Mesendoderm (in vitro differentiated cells): ENCODE data around the gene AFF1.
A peak's percentile ranks its signal among the peaks of the same experiment; 100 is the strongest.

Experiments used
- DNase-seq: peaks from one replicate; pipeline ENCODE4 v3.0.0; 2013
- H2AK5ac ChIP-seq: 2 replicates; pipeline ENCODE4 v1.6.1; 2013; ENCODE audit warnings: low read length, inconsistent platforms
- H2BK120ac ChIP-seq: 2 replicates; pipeline ENCODE4 v1.6.1; 2013; ENCODE audit warnings: low read depth, mild to moderate bottlenecking, low read length, moderate library complexity, mixed read lengths
- H2BK15ac ChIP-seq: replicated peaks from 2 replicates; pipeline ENCODE4 v1.6.1; 2013; ENCODE audit warnings: low read depth, mild to moderate bottlenecking, moderate library complexity
- H2BK5ac ChIP-seq: 2 replicates; pipeline ENCODE4 v1.6.1; 2013; ENCODE audit warnings: low read length, inconsistent platforms
- H3K18ac ChIP-seq: 2 replicates; pipeline ENCODE4 v1.6.1; 2013; ENCODE audit warnings: mild to moderate bottlenecking, low read length, mixed read lengths
- H3K23ac ChIP-seq: one replicate; pipeline ENCODE4 v1.6.1; 2013; ENCODE audit warnings: low read length
- H3K27ac ChIP-seq: 2 replicates; pipeline ENCODE4 v1.5.1; 2013; ENCODE audit warnings: low read depth, mild to moderate bottlenecking, inconsistent platforms, low read length, moderate library complexity
- H3K27me3 ChIP-seq: 2 replicates; pipeline ENCODE4 v1.6.1; 2013; ENCODE audit warnings: low read length, control low read depth, mild to moderate bottlenecking, inconsistent platforms; ENCODE audit not compliant: insufficient read depth, poor library complexity
- H3K36me3 ChIP-seq: 2 replicates; pipeline ENCODE4 v1.6.1; 2013; ENCODE audit warnings: low read length, inconsistent platforms; ENCODE audit not compliant: control insufficient read depth, insufficient read depth
- H3K4ac ChIP-seq: one replicate; pipeline ENCODE4 v1.6.1; 2013; ENCODE audit warnings: low read depth, mild to moderate bottlenecking, low read length, moderate library complexity
- H3K4me1 ChIP-seq: 2 replicates; pipeline ENCODE4 v1.6.1; 2013; ENCODE audit warnings: low read depth, low read length, inconsistent platforms; ENCODE audit not compliant: control insufficient read depth
- H3K4me2 ChIP-seq: 2 replicates; pipeline ENCODE4 v1.6.1; 2013; ENCODE audit warnings: low read length
- H3K4me3 ChIP-seq: 2 replicates; pipeline ENCODE4 v1.5.1; 2013; ENCODE audit warnings: mild to moderate bottlenecking, low read length
- H3K56ac ChIP-seq: one replicate; pipeline ENCODE4 v1.6.1; 2013; ENCODE audit warnings: low read length
- H3K79me1 ChIP-seq: 2 replicates; pipeline ENCODE4 v1.6.1; 2013; ENCODE audit warnings: low read length, inconsistent platforms
- H3K79me2 ChIP-seq: 2 replicates; pipeline ENCODE4 v1.6.1; 2013; ENCODE audit warnings: mild to moderate bottlenecking, low read length; ENCODE audit not compliant: control insufficient read depth, insufficient read depth
- H3K9ac ChIP-seq: 2 replicates; pipeline ENCODE4 v1.6.1; 2013; ENCODE audit warnings: low read length, inconsistent platforms
- H4K5ac ChIP-seq: one replicate; pipeline ENCODE4 v1.6.1; 2013; ENCODE audit warnings: low read length
- H4K8ac ChIP-seq: one replicate; pipeline ENCODE4 v1.6.1; 2013; ENCODE audit warnings: low read depth, mild to moderate bottlenecking, control low read depth, low read length, moderate library complexity
- WGBS: extraction: QIAGEN DNeasy Blood & Tissue Kit; methylation state at CpG from one replicate; pipeline ENCODE4 v1.1.7; 2013; ENCODE audit warnings: low lambda C conversion rate, missing lambda C conversion rate; ENCODE audit not compliant: insufficient coverage; ENCODE audit errors: extremely low coverage; 5-methylcytosine and 5-hydroxymethylcytosine counted together

The AFF1 gene

DNA sequence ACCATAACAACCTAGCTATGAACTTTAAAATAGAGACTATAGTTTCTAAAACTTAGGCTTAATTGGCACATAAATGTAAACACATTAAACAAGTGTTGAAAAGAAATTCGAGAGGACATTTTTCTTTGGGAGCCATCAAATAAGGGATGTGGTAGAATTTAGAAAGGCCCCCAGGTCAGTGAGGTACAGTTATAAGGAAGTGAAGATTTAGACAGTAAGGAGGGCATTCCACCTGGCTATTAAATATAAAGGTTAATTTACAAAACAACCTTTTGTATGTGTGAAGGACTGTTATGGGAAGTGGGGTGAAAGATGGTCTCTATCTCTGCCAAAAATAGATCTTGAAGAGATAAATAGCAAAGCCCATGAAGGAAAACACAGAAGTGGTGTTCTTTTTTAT, 83.9 kb downstream of the AFF1 start:
- Histone ChIP-seq H3K4me2 (no peak overlapping the region), H3K4me3 (no peak overlapping the region), H2BK15ac (no peak overlapping the region), H2AK5ac (no peak overlapping the region), H3K79me2 (peaks cover 60% of the 10 kb centered on the region), H2BK5ac (no peak overlapping the region), H3K18ac (no peak overlapping the region), H2BK120ac (no peak overlapping the region), H3K27ac (no peak overlapping the region), H3K4me1 (peaks cover 18% of the 10 kb centered on the region), H4K8ac (no peak overlapping the region), H3K79me1 (peaks cover 4% of the 10 kb centered on the region), H3K23ac (no peak overlapping the region), H3K9ac (no peak overlapping the region), H4K5ac (no peak overlapping the region), H3K56ac (no peak overlapping the region), H3K27me3 (no peaks in the 10 kb centered on the region), H3K36me3 (no peaks in the 10 kb centered on the region), H3K4ac (no peak overlapping the region)
- DNase-seq = no peak
- WGBS = no CpG with 5 or more reads among the region's 1 CpG

DNA sequence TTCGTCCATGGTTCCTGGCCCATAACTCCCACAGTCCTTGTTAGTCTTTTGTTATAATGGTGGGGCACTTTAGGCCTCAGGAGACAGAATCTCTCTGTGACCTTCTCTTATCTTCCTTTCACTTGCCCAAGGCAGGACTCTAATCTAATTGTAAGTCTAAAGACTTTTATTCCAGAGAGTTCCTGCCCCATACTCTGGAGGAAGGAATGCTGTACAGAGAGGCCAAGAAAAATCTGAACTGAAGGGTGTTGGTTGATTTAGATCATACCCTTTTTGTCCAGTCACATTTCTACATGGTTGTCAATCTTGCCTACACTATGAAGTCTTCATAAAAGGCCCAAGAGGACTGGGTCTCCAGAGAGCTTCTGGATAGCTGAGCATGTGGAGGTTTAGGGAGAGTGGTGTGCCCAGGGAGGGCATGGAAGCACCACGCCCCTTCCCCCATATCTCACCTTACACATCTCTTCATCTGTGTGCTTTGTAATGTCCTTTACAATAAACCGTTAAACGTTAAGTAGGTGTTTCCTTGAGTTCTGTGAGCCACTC, 84.5 kb downstream of the AFF1 start:
- Histone ChIP-seq H3K79me1 (peaks cover 4% of the 10 kb centered on the region), H3K27ac (no peak overlapping the region), H3K4me3 (no peak overlapping the region), H2BK15ac (no peak overlapping the region), H4K8ac (no peak overlapping the region), H3K56ac (peak overlapping the region; percentile 4), H3K79me2 (peaks cover 60% of the 10 kb centered on the region), H3K4me2 (no peak overlapping the region), H2BK5ac (no peak overlapping the region), H3K4ac (no peak overlapping the region), H3K36me3 (no peaks in the 10 kb centered on the region), H3K4me1 (peaks cover 19% of the 10 kb centered on the region), H3K23ac (no peak overlapping the region), H4K5ac (no peak overlapping the region), H3K27me3 (no peaks in the 10 kb centered on the region), H3K9ac (no peak overlapping the region), H2BK120ac (no peak overlapping the region), H3K18ac (peak overlapping the region; percentile 9), H2AK5ac (no peak overlapping the region)
- no peak for DNase-seq
- WGBS = no CpG with 5 or more reads among the region's 4 CpGs

DNA sequence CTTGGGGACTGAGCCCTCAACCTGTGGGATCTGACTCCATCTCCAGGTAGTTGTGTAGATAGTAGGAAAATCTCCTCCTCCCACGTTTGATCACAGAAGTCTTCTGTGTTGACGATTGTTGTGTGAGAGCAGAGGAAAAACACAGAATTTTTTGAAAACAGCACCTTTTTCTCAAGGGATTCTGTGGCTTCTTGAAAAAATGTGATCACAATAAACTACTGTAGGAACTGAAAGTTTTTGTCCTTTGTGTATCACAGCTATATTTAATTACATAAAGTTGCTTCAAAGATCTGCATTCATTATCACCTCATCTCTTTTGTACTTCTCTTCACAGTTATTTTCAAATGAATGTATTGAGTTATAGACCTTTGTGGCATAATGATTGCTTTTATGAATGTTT, 85.1 kb downstream of the AFF1 start:
- H3K4me1 ChIP-seq = peaks cover 19% of the 10 kb centered on the region
- H3K56ac ChIP-seq = no peak overlapping the region
- H2AK5ac ChIP-seq = no peak overlapping the region
- peaks cover 4% of the 10 kb centered on the region for H3K79me1 ChIP-seq
- no peak overlapping the region for H2BK5ac ChIP-seq
- H3K4ac ChIP-seq = no peak overlapping the region
- H3K4me3 ChIP-seq = no peak overlapping the region
- H3K23ac ChIP-seq = no peak overlapping the region
- no peaks in the 10 kb centered on the region for H3K27me3 ChIP-seq
- no peak overlapping the region for H3K18ac ChIP-seq
- DNase-seq = no peak
- H2BK120ac ChIP-seq = no peak overlapping the region
- peaks cover 57% of the 10 kb centered on the region for H3K79me2 ChIP-seq
- H3K36me3 ChIP-seq = no peaks in the 10 kb centered on the region
- no CpG with 5 or more reads among the region's 2 CpGs for WGBS
- H3K9ac ChIP-seq = no peak overlapping the region
- no peak overlapping the region for H4K5ac ChIP-seq
- no peak overlapping the region for H4K8ac ChIP-seq
- H3K27ac ChIP-seq = no peak overlapping the region
- no peak overlapping the region for H3K4me2 ChIP-seq
- no peak overlapping the region for H2BK15ac ChIP-seq

DNA sequence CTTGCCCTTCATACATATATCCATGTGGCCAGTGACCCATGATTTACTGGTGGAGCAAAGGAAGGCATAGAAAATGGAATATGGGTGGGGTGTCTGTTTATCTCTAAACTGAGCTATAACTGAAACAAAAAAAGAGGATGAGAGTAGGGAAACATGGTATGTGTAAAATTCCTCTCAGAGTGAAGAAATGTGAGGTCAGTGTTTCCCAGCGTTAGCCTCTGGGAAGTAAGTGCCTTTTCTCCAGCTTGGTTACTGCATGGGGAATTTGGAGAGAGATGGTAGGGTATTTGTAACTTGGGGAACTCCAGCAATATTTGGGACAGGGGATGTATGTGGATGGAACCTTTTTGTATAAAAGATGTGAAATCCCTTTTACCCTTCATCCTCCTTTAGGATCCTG, 89.4 kb downstream of the AFF1 start:
- Histone ChIP-seq H4K5ac (no peak overlapping the region), H3K4ac (no peak overlapping the region), H3K4me2 (no peak overlapping the region), H4K8ac (no peak overlapping the region), H2BK120ac (no peak overlapping the region), H3K79me1 (peaks cover 3% of the 10 kb centered on the region), H2AK5ac (no peak overlapping the region), H3K79me2 (peaks cover 59% of the 10 kb centered on the region), H2BK5ac (no peak overlapping the region), H3K23ac (no peak overlapping the region), H3K36me3 (no peaks in the 10 kb centered on the region), H3K18ac (peak overlapping the region; percentile 52), H3K56ac (peak overlapping the region; percentile 40), H3K27me3 (no peaks in the 10 kb centered on the region), H3K9ac (no peak overlapping the region), H3K4me3 (no peak overlapping the region), H3K27ac (no peak overlapping the region), H2BK15ac (no peak overlapping the region), H3K4me1 (peaks cover 25% of the 10 kb centered on the region)
- DNase-seq = no peak
- WGBS = no CpG with 5 or more reads among the region's 1 CpG

GRCh38 chr4:87025023-87025613, 90.3 kb downstream of the AFF1 start:
- WGBS = no CpG with 5 or more reads among the region's 5 CpGs
- Histone ChIP-seq H3K56ac (peak overlapping the region; percentile 26), H3K79me2 (peaks cover 58% of the 10 kb centered on the region), H4K5ac (no peak overlapping the region), H3K9ac (no peak overlapping the region), H2BK5ac (no peak overlapping the region), H3K4me3 (no peak overlapping the region), H3K4me1 (peaks cover 27% of the 10 kb centered on the region), H3K18ac (no peak overlapping the region), H3K27ac (peak overlapping the region; percentile 6), H3K4ac (no peak overlapping the region), H3K27me3 (no peaks in the 10 kb centered on the region), H2BK120ac (no peak overlapping the region), H3K23ac (no peak overlapping the region), H3K36me3 (no peaks in the 10 kb centered on the region), H3K4me2 (no peak overlapping the region), H2AK5ac (no peak overlapping the region), H3K79me1 (peaks cover 4% of the 10 kb centered on the region), H4K8ac (no peak overlapping the region), H2BK15ac (no peak overlapping the region)
- DNase-seq = no peak

GRCh38 chr4:87025614-87026041, 90.8 kb downstream of the AFF1 start:
- DNase-seq = peak; percentile 76
- Histone ChIP-seq H3K27me3 (no peaks in the 10 kb centered on the region), H2BK5ac (no peak overlapping the region), H2BK120ac (no peak overlapping the region), H3K4me1 (peaks cover 32% of the 10 kb centered on the region), H3K18ac (no peak overlapping the region), H3K79me1 (peaks cover 4% of the 10 kb centered on the region), H3K79me2 (peaks cover 54% of the 10 kb centered on the region), H3K4me3 (no peak overlapping the region), H2AK5ac (peak overlapping the region; percentile 54), H3K4ac (no peak overlapping the region), H4K5ac (no peak overlapping the region), H3K36me3 (no peaks in the 10 kb centered on the region), H3K56ac (peak overlapping the region; percentile 51), H3K4me2 (no peak overlapping the region), H3K27ac (peak overlapping the region; percentile 30), H3K9ac (no peak overlapping the region), H2BK15ac (no peak overlapping the region), H4K8ac (no peak overlapping the region), H3K23ac (no peak overlapping the region)
- no CpG with 5 or more reads among the region's 6 CpGs for WGBS
